Nephron progenitor cell (in vitro differentiated cells): ENCODE measurements around the gene MYZAP.

ENCODE experiments used
- DNase-seq: peaks from one replicate; pipeline ENCODE4 v3.0.0; 2021
- H3K27ac Mint-ChIP-seq: 2 replicates; pipeline ENCODE4 v1.8.0; 2021; ENCODE audit warnings: mild to moderate bottlenecking, moderate library complexity, mixed read lengths
- H3K27me3 Mint-ChIP-seq: 2 replicates; pipeline ENCODE4 v1.8.0; 2021; ENCODE audit warnings: mild to moderate bottlenecking, low read depth, mixed read lengths; ENCODE audit not compliant: poor library complexity
- H3K36me3 Mint-ChIP-seq: 2 replicates; pipeline ENCODE4 v1.8.0; 2021; ENCODE audit warnings: low read depth, mixed read lengths
- H3K4me1 Mint-ChIP-seq: 2 replicates; pipeline ENCODE4 v1.8.0; 2021; ENCODE audit warnings: mixed read lengths
- H3K4me3 Mint-ChIP-seq: 2 replicates; pipeline ENCODE4 v1.8.0; 2021; ENCODE audit warnings: mild to moderate bottlenecking, moderate library complexity, mixed read lengths
- H3K9me3 Mint-ChIP-seq: 2 replicates; pipeline ENCODE4 v1.8.0; 2021; ENCODE audit warnings: mild to moderate bottlenecking, moderate library complexity, mixed read lengths
- TF ChIP-seq, protein P1 (sequence below): fragments of 200-600 bp; sonication (generic); IDR thresholded peaks from 2 replicates; pipeline ENCODE4 v1.5.0; 2021; ENCODE audit warnings: antibody characterized with exemption

The MYZAP gene

DNA sequence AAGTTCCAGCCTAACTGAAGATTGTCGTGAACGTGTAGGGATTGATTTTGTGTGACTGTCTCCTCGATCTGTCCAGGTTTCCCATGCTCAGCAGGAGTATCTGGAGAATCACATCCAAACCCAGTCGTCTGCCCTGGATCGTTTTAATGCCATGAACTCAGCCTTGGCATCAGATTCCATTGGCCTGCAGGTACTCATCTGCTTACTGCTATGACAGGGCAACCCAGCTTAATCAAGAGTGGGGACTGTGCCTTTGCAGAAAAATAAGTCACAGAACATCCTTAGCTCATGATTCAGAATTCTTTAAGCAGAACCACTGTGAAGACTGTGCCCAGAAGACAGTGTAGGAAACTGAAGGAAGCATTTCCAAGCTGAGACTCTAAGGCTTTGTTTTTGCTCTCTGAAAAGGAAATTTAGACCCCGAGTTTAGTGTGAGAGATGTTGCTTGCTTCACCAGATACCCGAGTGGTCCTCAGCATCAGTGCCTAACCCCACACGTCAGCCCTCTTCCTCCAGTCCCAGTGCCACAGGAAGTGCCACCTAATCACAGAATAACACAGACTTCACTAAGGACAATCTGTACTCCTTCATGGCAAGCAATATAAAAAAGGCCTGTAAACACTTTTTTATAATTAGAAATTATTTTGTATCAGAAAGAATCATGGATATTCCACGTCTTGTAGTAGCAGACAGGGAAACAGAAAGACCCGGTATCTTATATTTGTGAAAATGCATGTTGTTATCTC lies 34.2 kb downstream of the MYZAP start:
- no peak overlapping the region for H3K4me3 Mint-ChIP-seq
- TF ChIP-seq, protein P1, sequence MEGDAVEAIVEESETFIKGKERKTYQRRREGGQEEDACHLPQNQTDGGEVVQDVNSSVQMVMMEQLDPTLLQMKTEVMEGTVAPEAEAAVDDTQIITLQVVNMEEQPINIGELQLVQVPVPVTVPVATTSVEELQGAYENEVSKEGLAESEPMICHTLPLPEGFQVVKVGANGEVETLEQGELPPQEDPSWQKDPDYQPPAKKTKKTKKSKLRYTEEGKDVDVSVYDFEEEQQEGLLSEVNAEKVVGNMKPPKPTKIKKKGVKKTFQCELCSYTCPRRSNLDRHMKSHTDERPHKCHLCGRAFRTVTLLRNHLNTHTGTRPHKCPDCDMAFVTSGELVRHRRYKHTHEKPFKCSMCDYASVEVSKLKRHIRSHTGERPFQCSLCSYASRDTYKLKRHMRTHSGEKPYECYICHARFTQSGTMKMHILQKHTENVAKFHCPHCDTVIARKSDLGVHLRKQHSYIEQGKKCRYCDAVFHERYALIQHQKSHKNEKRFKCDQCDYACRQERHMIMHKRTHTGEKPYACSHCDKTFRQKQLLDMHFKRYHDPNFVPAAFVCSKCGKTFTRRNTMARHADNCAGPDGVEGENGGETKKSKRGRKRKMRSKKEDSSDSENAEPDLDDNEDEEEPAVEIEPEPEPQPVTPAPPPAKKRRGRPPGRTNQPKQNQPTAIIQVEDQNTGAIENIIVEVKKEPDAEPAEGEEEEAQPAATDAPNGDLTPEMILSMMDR: no peak
- H3K9me3 Mint-ChIP-seq: no peaks in the 10 kb centered on the region
- peaks cover 21% of the 10 kb centered on the region for H3K4me1 Mint-ChIP-seq
- H3K36me3 Mint-ChIP-seq: no peaks in the 10 kb centered on the region
- no peak for DNase-seq
- no peaks in the 10 kb centered on the region for H3K27me3 Mint-ChIP-seq
- H3K27ac Mint-ChIP-seq: no peak overlapping the region

DNA sequence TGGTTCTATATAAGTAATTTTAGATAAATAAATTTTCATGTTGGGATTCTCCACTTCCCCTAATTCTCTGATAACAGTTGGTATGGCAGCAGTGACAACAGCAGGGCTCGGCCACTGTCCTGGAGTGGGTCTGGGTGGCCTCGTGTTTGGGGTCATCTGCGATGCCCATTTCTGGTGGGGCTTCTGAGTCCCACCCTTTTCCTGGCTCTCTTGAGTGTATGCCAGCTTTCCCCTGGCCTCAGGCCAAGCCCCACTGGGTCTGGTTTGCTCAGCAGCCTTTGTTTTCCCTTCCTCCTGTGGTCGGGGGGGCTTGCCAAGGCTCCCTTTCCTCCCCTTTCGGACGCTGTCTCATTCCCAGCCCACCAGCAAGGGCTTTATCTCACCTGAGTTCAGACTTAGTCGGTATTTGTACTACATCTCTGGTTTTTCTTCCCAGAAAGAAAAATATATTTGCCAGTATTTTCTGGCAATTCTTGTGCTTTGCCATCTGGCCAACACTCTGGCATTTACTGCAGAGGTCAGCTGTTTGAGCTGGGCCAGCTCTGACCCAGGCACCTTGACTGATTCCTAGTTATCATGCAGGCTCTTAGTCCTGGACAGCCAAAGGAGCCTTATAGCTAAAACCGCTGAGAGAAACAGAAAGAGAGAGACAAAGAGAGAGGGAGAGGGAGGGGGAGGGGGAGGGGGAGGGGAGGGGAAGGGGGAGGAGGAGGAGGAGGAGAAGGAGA lies 35.2 kb downstream of the MYZAP start:
- Mint-ChIP-seq H3K27ac (no peak overlapping the region), H3K4me3 (no peak overlapping the region), H3K36me3 (no peaks in the 10 kb centered on the region), H3K4me1 (peaks cover 31% of the 10 kb centered on the region), H3K27me3 (peaks cover 6% of the 10 kb centered on the region), H3K9me3 (no peaks in the 10 kb centered on the region)
- TF ChIP-seq, protein P1: no peak
- DNase-seq: no peak

DNA sequence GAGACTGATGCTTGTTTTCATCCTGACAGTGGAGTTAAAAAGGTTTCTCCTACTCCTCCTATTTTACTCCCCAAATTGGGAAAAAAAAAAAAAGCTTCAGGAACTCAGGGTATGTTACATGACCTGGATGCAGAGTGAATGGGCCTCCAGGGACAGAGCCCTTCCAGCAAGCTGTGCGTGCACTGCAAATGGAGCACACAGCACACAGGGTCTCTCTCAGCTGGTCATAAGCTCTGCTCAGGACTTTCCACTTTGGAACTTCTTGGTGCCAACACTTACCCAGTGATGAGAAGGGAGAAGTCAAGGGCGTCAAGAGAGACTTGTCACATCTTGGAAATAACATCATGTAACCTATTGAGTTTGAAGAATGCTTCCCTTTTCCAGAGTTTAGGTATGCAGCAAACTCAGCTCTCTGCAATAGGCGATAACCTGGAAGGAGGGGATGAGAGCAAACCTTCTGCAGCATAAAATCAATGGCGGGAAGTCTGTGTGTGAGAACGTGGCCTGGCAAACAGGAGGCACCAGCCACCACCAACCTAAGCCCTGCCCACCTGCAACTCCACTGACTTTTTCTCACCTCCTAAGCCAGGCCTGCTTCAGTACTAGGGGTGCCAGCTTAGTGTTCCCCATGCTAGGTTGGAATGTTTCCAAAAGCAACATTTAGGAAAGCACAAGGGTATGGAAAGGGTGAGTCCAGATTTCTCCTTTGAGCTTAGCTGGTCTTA lies 39.8 kb downstream of the MYZAP start:
- Mint-ChIP-seq H3K36me3 (no peaks in the 10 kb centered on the region), H3K4me3 (no peak overlapping the region), H3K4me1 (peaks cover 20% of the 10 kb centered on the region), H3K9me3 (no peaks in the 10 kb centered on the region), H3K27ac (peak overlapping the region; percentile 82), H3K27me3 (peaks cover 7% of the 10 kb centered on the region)
- no peak for DNase-seq
- TF ChIP-seq, protein P1: no peak

GRCh38 chr15:57634290-57634689 lies 42.6 kb downstream of the MYZAP start:
- no peak overlapping the region for H3K27ac Mint-ChIP-seq
- peaks cover 20% of the 10 kb centered on the region for H3K4me1 Mint-ChIP-seq
- H3K4me3 Mint-ChIP-seq: no peak overlapping the region
- H3K27me3 Mint-ChIP-seq: peaks cover 7% of the 10 kb centered on the region
- TF ChIP-seq, protein P1: no peak
- H3K9me3 Mint-ChIP-seq: no peaks in the 10 kb centered on the region
- H3K36me3 Mint-ChIP-seq: no peaks in the 10 kb centered on the region
- DNase-seq: no peak

DNA sequence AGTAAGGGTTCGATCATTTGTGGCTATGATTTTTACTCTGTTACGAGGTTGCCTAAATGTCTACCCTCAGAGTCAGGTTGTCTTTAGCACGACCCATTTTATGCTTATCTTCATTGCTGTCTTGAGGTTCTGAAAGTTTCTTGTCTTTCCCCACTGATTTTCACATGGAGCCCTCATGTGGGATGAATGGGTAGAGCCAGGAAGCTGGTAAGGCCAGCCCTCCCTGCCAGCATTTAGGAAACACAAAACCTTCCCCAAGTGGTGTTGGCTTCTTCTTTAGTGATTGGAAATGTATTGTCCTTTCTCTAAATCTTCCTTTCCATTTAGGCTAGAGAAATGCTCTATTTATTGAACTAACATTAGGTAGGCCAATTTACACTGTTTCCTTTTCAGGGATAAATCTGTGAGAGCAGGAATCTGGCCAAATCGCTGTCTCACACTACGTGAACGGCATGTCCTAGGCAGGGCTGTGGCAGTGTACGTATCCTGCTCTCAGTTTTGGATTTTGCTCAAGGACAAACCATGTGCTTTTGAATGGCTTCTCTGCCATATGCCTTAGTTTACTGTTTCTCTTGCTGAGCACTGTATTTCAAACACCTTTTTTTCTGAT lies 43.7 kb downstream of the MYZAP start:
- DNase-seq: no peak
- H3K27ac Mint-ChIP-seq: no peak overlapping the region
- H3K36me3 Mint-ChIP-seq: no peaks in the 10 kb centered on the region
- no peaks in the 10 kb centered on the region for H3K9me3 Mint-ChIP-seq
- TF ChIP-seq, protein P1: no peak
- no peak overlapping the region for H3K4me3 Mint-ChIP-seq
- H3K27me3 Mint-ChIP-seq: peaks cover 7% of the 10 kb centered on the region
- peaks cover 19% of the 10 kb centered on the region for H3K4me1 Mint-ChIP-seq
